Measurements from ENCODE around the gene CEACAM16.

DNA sequence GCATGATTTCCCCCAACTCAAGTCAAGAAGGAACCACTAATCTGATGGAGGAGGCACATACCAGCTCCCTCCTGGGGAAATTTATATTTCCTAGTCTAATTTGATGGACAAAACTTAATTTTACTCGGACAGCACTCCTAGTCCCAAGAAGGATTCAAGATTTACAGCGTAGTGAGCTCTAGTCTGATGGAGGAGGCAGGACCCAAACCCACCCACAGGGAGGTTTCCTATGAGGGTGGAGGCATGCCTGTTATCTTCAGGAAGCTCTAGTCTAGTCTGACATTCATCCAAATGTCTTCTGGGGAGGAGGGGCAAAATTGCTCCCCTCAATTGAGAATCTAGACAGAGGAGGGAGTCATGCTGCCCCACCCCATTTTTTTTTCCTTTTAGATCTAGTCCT is 39.2 kb downstream of the CEACAM16 start:
- TF ChIP-seq, protein P1, sequence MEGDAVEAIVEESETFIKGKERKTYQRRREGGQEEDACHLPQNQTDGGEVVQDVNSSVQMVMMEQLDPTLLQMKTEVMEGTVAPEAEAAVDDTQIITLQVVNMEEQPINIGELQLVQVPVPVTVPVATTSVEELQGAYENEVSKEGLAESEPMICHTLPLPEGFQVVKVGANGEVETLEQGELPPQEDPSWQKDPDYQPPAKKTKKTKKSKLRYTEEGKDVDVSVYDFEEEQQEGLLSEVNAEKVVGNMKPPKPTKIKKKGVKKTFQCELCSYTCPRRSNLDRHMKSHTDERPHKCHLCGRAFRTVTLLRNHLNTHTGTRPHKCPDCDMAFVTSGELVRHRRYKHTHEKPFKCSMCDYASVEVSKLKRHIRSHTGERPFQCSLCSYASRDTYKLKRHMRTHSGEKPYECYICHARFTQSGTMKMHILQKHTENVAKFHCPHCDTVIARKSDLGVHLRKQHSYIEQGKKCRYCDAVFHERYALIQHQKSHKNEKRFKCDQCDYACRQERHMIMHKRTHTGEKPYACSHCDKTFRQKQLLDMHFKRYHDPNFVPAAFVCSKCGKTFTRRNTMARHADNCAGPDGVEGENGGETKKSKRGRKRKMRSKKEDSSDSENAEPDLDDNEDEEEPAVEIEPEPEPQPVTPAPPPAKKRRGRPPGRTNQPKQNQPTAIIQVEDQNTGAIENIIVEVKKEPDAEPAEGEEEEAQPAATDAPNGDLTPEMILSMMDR (IDR thresholded peaks at IDR 0.05 in 2 of 3, conservative IDR thresholded peaks at IDR 0.05 in 1 of 3; ENCODE audit: borderline replicate concordance in 1 of 3, insufficient read depth in 1 of 3, low read depth in 2 of 3, low read length in 2 of 3), result no peak
- TF ChIP-seq, protein P2, sequence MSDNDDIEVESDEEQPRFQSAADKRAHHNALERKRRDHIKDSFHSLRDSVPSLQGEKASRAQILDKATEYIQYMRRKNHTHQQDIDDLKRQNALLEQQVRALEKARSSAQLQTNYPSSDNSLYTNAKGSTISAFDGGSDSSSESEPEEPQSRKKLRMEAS (IDR thresholded peaks at IDR 0.05), result no peak
- no peak for TF ChIP-seq POLR2A (IDR thresholded peaks at IDR 0.05; ENCODE audit: borderline replicate concordance, extremely low read depth, insufficient read depth, insufficient read length)
- TF ChIP-seq ZFX (IDR thresholded peaks at IDR 0.05), result no peak
- TF ChIP-seq YY1 (IDR thresholded peaks at IDR 0.05; ENCODE audit: extremely low read depth, insufficient replicate concordance, low read depth, low read length), result no peak
- no peak for TF ChIP-seq FOSL1 (IDR thresholded peaks at IDR 0.05; ENCODE audit: low read depth)
- no peak for TF ChIP-seq POLR2AphosphoS5 (IDR thresholded peaks at IDR 0.05; ENCODE audit: low read depth, low read length)

All from HCT116 (cell line).